Stimulated activated CD4-positive, alpha-beta T cell treated with anti-CD3 and anti-CD28 coated beads, Interleukin-4, amount 100 ng/mL, for 1 hour (primary cell): ENCODE measurements around the gene GPR153.

Experiments used
- DNase-seq: peaks from one replicate; pipeline ENCODE4 v3.0.0-alpha.2; 2020

Gene GPR153

DNA sequence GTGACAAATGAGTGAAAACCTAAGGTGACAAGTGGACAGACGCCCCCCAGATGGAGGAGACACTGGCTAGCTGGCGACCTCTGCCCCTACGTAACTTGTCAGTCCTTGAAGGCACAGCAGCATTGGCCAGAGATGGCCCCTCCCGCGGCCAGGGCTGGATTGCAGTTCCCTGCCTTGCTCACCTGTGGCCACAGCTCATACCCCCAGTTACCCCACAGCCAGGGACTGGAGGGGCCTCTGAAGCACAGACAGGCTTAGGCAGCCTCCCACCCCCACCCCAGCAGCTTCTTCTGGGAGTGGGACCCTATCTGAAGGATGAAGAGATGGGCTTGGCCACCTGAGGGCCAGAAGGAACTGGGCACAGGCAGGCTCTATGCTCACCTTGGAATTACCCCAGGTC is 13.2 kb downstream of the GPR153 start:
- DNase-seq = no peak

DNA sequence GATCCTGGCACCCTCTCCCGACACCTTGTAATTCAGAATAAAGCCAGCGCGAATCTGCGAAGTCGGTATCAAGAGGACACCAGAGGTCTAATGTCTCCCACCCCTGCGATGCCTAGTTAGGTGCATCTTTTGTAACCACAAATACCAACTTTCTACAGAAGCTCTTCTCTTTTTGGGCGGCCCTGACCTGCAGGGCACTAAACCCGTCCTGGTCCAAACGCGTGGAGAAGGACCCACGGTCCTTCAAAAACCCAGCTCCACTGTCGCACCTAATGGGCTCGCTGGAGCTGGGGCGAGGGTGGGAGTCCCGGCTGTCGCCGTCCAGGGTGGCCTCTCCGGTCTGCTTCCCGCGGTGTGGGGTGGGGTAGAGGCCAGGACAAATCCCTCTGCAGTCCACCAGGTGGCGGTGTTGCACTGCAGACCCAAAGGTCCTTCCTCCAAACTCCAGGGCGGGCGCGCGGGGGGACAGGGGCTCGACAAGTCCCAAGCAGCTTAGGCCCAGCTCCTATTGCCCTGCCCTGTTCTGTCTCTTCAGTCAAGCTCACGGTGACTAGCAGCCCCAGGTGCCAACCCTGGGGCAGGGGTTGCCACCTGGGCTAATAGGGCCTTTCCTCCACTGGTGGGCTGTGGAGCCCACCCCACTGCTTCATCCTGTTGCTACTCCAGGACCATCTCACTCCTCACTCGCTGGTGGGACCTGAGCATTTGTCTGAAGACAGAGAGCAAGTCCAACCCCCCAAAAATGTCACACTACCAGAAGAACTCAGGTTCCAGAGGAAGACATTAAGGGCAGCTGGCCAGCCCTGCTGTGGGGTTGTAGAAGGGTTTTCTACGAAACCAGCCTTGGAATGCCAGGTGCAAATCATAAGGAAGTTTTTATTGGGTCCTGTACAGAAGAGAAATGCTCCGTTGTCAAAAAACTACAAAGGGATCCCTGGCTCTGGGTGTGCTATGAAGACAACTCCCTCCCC is 14.1 kb downstream of the GPR153 start:
- peak; percentile 83 for DNase-seq

GRCh38 chr1:6245869-6246496 is 14.9 kb downstream of the GPR153 start:
- DNase-seq = peak; percentile 46

GRCh38 chr1:6245086-6245868 is 15.6 kb downstream of the GPR153 start:
- DNase-seq = peak; percentile 83

GRCh38 chr1:6244401-6245049 is 16.4 kb downstream of the GPR153 start:
- no peak for DNase-seq

DNA sequence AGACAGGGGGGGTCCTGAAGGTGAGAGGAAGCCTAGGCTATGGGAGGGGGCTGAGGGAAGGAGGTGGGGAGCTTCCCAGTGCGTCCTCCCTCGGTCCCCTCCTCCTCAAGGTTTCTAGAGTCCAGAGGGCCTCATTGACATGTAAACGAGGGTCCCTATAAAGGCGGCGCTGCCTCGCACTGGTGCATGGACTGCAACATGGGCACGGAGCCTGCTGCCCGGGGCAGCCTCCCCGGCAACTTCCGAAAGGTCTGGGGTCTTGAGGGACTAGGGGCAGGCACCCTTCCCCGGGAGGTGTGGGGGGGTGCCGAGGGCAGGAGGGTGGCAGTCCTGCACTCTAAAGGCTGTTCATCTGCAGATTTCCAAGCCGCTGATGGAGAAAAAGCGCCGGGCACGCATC is 16.9 kb downstream of the GPR153 start, which contains the start of gene HES3:
Gene HES3 (plus strand): TSS at position 187 of the 400 bp plus-strand sequence. CDS start 187 bp downstream, at position 374.
- no peak for DNase-seq

DNA sequence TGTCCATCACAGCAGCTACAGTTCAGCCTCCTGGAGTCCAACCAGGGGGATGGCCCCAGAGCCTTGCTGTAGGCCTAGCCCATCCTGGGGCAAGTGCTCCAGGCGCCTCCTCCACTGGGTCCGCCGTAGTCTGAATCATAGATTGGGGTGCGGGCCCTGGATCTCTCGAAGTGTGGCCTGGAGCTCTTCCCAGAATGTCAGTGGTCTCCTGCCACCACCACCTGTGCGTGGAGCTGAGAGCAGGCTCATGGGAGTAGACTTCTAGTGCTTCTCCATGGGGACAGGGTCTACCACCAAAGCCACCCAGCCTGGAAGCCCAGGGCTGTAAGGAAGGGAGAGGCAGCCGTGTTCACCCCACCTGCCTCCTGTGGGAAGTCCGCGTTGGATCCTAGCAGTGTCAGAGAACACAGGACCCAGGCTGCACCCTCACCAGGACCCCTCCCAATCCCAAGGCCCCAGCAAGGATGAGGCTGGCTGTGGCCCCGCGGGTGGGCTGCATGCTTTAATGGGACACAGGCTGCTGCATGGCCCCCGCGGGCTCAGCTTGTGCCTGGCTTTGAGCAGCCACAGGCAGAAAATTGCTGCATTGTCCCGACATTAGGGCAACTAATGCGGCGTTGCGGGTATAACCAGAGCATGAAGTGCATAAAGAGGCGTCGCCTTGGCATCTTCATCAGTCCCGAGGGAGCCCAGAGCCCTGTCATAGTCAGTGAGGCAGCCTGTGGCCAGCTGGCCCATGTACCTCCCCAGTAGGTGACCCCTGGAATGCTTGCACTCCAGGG is 17.7 kb downstream of the GPR153 start:
- no peak for DNase-seq

- no peak for DNase-seq
Observed at GRCh38 chr1:6241887-6242740, 18.8 kb downstream of the GPR153 start.

- no peak for DNase-seq
Observed at GRCh38 chr1:6241107-6241886, 19.6 kb downstream of the GPR153 start.

- no peak for DNase-seq
Observed at GRCh38 chr1:6239950-6240768, 20.7 kb downstream of the GPR153 start.

- no peak for DNase-seq
Observed at GRCh38 chr1:6239213-6239752, 21.6 kb downstream of the GPR153 start.

GRCh38 chr1:6237093-6237492 is 23.8 kb downstream of the GPR153 start:
- no peak for DNase-seq

- no peak for DNase-seq
Observed at GRCh38 chr1:6235296-6235677, 25.6 kb downstream of the GPR153 start.

DNA sequence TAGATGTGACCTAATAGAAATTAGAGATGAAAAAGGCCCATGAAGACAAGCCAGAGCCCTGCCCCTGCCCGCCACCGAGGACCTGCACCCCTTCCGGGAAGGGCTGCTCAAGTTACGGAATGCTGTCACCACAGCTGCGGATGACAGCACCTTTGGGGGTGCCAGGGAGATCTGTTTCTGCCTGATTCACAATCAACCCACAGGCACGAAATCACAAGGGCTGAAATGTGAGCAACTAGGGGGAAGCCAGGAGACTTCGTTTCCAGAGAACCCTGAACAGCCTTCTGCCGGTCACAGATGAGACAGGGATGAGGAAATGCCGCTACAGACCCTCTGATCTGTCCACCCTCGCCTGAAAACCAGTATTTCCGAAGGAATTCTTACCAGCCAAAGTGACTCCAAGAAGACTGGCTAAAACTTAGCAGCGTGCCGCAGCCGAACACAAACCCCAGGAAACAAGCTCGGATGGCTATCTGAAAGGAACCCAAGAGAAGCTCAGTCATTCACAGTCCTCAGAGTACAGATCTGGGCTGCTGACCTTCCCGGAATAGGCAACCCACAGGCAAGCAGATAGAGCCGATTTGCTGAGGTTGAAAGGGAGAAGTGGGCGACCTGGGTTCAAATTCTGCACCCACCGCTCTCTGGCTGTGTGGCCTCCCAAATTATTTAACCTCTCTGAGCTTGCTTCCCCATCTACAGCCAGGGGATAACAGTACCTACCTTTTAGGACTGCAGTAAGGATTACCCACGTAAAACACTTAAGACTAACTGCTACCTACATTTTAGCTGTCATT is 26.2 kb downstream of the GPR153 start:
- DNase-seq = no peak

GRCh38 chr1:6233376-6233775 is 27.5 kb downstream of the GPR153 start:
- no peak for DNase-seq

DNA sequence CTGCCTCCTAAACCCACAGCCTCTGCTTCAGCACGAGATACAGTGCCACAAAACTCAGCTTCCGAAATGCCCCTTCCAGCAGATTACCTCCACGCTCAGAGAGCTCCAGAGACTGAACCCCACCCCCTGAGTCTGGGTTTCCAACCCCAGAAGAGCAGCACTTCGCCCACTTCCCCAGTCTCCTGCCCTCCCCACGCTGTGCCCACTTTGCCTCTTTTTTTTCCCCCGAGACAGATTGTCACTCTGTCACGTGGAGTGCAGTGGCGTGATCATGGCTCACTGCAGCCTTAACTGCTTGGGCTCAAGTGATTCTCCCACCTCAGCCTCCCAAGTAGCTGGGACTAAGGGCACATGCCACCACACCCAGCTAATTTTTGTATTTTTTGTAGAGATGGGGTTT is 35.2 kb downstream of the GPR153 start:
- no peak for DNase-seq

DNA sequence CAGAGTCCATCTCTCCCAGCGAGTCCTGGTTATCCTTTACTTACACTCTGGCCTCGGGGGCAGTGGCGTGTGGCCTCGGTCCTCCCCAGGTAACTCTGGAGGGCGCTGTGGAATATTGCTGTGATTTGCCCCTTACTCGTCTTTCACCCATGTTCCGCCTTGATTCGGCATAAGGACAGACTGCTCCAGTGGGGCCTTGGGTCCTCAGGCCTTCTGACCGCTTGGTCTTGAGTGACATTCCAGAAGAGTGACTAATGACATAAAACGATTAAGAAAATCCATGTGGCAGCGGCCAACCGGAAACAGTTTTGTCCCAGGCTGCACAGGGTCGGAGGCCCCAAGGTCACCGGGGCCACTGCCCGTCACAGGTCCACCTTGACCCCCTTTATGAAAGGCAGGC is 36.2 kb downstream of the GPR153 start:
- no peak for DNase-seq

- no peak for DNase-seq
Observed at GRCh38 chr1:6223617-6224016, 37.3 kb downstream of the GPR153 start.
